A204.1 (cell line): ENCODE results near the gene SRSF4.
"Not testable (repeated sequence)": the region's sequence is repeated elsewhere in the genome, so short reads cannot be mapped to it uniquely, and the experiment has no call there.

ENCODE experiments used
- FAIRE-seq: peaks from 2 replicates; lab custom pipeline; 2012; peaks lifted over from hg19 to GRCh38; lab: Jason Lieb, UNC

The SRSF4 gene

DNA sequence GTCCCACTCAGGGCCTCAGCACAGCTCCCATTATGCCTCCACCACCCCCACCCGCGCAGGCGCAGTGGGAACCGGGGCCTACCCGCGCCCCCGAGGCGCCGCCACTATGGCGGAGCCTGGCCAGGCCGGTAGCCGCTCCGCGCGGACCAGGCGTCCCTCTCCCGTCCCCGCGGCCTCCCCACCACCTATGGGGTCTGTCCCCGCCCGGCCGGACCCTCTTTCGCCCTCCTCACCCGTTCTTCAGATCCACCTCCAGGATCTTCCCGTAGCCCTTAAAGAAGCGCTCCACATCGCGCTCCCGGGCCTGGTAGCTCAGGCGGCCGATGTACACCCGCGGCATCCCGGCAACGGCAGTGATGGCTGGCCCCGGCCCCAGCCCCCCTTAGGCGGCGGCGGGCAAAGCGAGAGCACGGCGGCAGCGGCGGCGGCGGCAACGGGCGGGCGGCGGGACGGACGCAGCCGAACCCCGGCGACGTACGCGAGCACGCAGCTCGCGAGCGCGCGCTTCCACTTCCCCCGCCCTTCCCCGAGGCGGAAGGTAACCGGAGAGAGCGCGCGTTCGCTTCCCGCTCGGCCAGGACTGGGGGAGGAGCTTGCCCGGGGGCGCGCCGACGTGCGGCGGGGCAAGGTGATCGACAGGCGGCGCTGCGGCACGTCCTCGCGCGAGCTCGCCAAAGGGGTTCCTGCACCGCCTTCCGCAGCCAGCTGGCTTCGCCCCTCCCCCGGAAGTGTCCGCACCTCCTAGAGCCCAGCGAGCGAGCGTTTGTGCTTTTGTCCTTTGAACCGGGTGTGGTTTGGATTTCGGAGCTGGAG, at the start of gene SRSF4:
Gene SRSF4, minus strand, starts transcription at position 488 of the 813 bp plus-strand sequence. Its CDS starts 148 bp downstream, at position 340.
- FAIRE-seq: peak; percentile 82

DNA sequence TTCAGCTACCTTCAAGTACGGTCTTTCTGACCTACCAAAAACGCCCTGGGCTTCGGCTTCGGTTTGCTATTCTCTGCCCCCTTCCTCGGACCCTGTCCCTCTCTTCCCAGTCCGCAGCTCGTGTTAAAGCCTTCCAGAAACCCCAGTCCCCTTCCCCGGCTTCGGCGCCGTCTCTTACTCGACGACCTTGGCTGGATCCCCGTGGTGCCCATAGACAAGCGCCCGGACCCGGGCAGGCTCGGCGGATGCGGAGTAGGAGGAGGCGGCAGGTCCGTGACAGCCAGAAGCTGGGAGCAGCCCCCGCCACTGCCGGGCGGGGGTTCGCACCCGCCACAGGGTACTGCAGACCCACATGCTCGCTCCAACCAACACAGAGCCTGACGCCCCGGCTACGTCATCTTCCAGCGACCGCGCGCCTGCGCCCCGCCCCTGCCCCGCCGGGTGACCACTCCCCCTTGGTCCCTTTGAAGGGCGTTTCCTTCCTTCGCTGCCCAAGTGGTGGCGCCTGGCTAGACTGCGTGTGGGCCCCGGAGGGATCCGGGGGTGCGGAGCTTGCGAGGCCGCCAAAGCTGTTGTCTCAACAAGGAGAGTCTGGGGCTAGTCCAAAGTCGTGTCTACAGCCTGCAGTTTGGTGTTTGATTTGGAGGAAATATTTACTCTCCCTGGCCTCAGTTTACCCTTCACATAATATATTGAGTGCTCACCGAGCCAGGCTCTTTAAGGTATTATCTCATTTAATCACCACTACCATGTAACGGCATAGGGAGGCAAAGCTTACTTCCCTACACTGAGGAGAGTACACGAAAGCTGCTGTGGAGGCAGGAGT, 49.1 kb upstream of the SRSF4 start, which contains the start of gene MECR:
Gene MECR, minus strand, starts transcription at position 382 of the 826 bp plus-strand sequence. Its CDS starts 28 bp downstream, at position 354.
- FAIRE-seq: no peak

DNA sequence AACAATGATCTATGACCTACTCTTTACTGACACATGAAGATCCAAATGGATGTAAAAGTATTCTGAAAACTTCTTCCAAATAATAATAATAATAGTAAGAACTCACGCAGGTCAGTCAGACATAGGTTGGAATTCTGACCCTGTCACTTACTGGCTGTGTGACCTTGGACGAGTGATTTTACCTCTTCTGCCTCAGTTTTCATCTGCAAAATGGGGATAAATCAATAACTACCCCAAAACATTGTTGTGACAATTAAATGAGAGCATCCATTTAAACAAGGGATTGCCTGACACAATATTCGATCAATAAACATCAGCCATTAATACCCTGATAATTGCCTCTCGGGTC, 48.5 kb upstream of the SRSF4 start:
- no peak for FAIRE-seq

DNA sequence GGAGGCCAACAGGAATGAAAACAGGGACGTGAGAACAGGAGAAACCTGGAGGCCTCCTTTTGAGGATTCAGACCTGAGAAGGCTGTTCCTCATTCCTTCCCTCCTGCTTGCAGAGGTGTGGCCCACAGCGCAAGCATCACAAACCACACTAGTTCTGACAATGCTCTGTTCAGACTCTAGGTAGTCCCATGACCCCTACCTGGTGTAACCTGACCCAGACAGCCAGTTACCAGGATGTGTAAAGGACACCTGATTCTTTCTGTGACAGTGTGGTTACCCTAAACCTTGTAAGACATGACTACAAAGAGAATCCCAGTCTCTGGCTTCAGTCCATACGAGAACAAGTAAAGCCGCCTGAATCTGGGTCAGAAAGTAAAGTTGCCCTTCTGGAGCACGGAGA, 45.8 kb upstream of the SRSF4 start:
- no peak for FAIRE-seq

DNA sequence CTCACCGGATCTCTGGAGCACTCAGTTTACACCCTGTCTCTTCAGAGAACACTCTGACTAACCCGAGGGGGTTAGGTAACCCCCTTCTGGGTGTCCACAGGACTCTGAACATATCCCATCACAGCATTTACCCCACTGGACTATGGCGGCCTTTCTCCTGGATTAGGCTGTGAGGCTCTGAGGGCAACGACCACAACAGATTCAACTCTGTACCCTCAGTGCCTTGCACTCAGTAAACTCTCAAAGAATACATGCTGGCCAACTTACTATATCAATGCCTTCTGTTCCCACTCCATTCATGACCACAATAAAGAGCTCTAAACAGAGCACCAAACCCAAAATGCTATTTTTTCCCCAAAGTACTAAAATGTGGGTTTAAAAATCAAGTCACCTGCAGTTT, 43.7 kb upstream of the SRSF4 start:
- FAIRE-seq: no peak

DNA sequence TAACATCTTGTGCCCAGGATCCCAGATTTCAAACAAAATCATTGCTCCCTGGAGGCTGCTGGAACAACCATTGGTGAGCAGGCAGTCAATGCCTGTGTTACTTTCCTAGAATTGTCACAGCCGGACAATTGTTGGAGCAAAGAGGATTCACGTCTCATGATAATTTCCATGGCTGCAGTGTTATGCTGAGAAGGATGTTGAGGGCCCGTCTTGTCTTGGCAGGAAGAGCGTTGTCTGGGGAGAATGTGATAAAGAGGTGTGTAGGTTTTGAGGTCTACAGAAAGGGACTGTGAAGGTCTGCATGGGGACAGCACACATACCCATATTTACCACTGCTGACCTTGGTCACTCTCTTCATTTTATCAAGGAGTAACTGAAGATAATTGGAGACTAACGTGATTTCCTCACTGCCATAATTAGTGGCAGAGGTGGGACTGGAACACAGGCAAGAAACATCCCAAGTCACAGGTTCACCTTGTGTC, 42.7 kb upstream of the SRSF4 start:
- no peak for FAIRE-seq

DNA sequence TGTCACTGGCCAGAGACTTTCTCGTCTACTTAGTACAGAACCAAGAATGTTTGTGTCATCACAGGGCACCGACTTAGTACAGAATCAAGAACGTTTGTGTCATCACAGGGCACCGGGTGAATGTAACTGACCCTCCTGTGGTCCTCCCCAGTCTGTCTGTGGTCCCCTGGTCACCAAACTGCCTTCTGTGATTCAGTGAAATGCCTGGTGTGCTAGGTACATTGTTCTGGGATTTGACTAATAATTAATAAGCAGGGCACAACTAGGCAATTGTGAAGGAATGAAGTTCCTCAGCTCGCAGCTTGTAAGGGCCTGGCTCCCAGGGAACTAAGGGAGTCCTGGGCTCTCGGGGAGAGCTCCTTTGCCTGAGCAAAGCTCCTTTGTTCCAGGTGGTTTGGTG, 41.8 kb upstream of the SRSF4 start:
- FAIRE-seq: no peak

DNA sequence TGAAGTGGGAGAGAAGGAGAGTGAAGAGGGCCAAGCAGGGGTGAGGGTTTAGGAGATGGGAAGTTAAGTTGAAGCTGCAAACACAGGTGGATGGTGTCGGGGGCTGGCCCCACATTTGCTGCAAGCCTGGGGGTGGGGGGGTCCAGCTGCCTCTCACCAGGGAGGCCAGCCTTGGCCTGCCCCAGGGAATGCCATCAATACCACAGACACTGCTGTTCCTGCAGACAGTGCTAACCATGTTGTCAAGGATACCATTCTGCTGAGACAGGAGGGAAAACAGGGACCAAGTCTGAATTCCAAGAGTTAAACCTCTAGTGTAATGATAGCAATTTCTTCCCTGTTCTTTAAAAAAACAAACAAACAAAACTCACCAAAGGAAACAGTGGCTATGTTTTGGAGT, 41.0 kb upstream of the SRSF4 start:
- no peak for FAIRE-seq

DNA sequence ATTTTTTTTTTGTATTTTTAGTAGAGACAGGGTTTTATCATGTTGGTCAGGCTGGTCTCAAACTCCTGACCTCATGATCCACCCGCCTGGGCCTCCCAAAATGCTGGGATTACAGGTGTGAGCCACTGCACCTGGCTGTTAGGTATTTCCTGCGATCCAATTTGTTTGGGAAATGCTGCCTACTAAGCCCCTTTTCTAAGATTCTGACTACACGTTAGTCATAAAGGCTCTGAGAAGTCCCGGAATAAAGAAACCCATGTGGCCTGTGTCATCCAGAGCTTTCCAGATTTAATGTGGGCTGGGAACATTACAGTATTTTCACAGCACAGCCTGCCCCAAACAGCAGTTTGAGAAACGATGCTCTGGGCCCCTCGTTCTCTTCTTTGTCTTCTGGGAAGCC, 40.6 kb upstream of the SRSF4 start:
- not testable (repeated sequence) for FAIRE-seq

DNA sequence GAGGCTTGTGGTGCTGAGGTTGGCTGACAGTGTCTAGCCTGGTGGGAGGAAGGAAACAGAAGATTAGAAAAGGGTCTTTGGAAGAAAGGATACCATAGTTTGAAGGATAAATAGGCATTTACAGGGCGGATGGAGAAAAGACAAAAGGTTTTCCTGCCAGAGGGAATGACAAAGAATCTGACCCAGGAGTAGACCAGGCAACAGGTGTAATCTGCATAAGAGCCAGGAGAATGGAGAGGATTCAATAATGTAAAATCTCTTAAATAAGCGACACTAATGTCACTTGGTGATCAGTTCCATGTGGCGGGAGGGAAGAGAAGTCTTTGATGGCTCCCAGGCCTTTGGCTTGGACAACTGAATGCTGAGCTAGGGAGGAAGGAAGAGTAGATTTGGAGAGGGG, 39.6 kb upstream of the SRSF4 start:
- no peak for FAIRE-seq

DNA sequence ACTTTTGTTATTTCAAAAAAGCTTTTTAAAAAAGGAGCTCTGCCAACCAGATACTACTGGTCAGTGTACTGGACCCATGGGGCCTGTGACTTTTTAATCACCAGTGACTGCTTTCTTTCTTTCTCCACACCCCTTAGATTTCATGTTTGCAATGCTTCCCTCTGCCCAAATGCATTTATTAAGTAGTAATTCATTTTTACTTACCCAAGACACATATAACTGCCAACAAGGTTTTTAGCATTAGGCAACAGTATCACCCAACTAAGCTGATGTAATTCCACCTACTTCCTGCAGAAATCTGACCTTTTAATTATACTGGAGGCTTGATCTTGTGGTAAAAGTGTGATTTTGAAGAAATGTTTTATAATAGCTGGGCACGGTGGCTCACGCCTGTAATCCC, 36.5 kb upstream of the SRSF4 start:
- FAIRE-seq: no peak

DNA sequence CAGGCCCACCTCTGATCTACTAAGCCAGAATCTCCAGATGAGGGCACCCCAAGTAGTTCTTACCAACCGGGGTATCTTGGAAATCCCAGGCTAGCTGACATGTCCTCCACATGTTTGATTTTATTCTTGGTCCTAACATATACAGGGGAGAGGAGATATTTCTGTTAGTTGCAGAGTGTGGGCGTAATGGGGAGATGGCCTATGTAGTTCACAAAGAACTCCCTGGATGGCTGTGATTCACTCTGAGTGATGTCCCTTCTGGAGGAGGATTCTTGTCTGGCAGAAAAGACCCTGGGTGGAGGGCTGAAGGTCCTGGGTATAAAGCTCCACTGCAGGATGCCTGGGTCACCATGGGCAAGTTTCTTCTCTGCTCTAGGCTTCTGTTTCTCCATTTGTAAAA, 35.9 kb upstream of the SRSF4 start:
- no peak for FAIRE-seq

DNA sequence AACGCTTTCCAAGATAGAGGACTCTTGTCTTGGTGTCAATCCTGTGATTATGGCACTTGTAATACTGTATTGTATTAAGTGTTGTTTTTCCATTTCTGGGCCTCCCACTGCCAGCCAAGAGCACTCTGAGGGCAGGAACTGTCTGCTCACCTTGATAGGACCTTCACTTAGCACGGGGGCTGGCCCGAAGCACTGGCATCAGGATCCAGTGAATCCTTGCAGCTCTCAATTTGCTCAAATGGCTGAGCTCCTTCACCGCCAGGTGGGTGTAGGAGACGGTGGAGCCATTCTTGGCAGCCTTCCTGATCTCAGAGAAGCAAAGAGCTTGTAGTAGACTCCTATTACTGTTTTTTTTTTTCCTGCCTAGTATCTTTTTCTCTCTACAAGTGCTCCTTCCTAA, 31.4 kb upstream of the SRSF4 start:
- FAIRE-seq: no peak

DNA sequence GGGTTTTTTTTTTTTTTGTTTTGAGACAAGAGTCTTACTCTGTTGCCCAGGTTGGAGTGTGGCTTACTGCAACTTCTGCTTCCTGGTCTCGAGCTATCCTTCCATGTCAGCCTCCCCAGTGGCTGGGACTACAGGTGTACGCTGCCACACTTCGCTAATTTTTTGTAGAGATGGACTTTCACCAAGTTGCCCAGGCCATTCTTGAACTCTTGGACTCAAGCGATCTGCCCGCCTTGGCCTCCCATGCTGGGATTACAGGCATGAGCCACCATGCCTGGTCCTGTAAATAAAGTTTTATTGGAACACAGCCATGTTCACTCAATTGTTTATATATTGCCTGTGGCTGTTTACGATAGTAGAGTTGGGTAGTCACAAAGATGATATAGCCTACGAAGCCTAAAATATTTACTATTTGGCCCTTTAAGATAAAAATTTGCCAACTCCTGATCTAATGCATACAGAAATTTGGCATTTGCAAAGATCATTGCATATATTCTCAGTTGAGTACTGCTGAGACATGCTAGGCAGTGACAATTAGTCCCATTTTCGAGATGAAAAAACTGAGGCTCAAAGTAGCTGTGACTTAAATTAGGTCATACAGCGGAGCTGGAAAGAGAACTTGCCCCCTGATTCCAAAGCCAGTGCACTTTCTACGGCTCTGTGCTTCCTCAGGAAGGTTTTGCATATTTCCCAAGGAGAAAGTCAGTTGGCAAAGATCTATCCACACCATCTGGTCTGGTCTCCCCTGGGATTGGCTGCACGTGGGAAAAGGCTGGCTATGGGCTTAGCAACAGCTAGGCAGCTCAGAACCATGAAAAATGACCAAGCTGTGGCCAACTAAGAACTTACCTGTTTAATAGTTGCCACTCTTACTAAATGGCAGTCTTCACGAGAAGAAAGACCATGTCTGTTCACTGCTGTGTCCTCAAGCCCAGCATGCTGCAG, 29.7 kb upstream of the SRSF4 start:
- FAIRE-seq: no peak

DNA sequence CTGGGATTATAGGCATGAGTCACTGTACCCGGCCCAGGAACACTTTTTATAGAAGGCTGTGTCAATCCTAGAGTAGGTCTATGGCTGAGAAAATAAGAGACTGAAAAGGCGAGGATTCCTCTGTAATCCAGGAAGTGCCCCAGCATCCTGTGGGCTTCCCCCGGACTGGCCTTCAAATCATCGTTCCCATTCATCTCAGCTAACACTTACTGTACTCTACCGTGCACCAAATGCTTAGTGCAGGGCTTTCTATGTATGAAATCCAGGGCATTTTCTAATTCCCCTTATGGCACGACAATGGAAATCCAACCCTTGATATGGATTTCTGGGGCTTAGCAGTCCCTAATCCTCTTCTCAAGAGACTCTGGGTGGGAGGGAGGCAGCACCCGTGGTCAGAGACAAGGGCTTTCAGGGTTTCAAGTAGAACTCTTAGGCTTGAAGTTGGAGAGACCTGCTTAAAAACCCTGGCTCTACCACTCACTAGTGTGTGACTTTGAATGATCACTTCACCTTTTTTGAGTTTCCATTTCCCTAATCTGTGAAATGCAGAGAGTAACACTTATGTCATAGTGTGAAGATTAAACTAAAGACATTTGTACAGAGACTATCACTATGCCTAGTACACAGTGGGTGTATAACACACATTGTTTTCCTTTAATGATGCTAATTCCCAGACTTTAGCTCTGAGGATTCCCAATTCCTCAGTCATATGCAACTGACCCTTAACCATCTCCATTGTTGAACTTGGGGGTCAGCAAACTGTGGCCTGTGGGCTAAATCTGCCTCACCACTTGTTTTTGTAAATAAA, 28.8 kb upstream of the SRSF4 start:
- no peak for FAIRE-seq

DNA sequence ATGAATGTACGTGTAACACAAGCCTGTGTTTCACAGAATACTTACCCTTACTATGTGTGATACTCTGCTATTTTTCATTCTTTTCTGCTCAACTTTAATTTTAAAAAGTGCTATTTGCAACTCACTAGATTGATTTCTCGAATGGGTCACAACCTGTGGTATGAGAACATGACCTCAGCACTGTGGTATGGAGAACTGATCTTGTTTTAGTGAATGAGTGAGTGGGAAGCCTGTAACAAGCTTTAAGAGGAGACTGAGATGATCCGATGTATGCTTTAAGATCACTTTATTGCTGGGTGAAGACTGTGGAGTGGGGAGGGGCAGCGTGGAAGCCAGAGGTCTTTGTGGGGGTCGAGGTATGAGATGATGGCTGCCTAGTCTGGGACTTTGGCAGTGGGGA, 27.5 kb upstream of the SRSF4 start:
- no peak for FAIRE-seq

DNA sequence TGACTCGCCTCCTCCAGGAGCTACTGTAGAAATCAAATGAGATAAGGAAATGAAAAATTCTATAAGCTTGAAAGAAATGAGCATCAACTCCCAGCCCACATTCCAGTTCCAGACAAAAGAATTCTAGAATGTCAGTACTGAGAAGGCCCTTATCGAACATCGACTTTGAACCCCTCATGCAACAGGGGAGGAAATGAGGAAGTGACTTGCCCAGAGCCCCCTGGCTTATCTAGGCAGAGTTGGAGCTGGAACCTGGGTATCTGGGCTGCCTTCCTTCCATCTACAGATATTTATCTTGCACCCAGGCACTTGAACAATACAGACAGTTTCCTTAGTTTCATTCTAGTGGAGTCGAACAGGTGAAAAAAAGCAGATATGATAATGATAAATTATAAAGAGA, 26.7 kb upstream of the SRSF4 start:
- FAIRE-seq: no peak

DNA sequence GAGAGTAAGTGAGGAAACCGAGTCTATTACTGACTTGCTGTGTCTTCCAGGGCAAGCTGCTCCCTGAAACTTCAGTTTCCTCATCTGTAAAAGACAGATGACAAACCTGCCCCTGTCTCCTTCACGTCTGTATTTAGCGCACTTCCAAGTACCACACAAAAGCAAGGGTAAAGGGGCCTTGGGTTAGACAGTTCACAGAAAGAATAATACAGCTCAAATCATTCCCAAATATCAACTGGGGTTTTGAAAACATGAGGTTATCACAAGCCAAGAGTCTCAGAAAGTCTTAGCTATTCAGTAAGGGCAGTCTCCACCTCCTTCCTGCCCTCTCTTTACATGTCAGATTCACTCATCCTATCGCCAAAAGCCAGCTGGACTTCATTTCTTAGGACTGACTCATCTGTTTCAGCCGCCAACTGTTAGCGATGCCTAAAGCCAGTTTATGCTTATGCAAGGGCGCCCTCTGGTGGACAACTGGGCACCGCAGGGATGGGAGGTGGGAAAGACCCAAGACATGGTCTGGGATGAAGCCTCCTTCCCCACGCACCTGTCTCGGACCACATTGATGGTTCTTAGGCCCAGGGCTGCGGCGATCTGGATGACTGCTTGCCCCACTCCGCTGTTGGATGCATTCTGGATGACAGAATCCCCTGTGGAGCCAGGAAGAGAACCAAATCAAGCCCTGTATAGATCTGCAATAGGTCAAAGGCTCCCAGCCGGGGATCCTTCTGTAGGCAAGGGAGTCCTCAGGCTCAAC, 21.1 kb upstream of the SRSF4 start:
- peak; percentile 99 for FAIRE-seq

DNA sequence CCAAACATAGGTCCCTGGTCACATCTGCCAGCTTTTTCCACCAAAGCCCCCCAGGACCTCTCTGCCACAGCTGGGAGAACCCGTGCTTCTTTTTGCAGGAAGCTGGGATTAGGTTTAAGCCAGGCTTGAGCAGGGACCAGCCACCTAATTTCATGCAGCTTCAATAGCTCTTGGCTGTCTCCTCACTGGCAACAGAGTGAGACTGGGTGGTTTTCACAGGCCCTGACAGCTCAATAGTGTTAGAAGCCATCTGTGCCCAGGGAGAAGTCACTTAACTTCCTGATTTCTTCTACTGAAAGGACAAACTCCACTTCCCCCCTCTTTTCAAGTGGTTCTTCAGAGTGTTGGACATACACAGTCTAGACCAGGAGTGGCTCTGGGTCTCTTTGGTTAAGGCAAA, 20.4 kb upstream of the SRSF4 start:
- FAIRE-seq: no peak

DNA sequence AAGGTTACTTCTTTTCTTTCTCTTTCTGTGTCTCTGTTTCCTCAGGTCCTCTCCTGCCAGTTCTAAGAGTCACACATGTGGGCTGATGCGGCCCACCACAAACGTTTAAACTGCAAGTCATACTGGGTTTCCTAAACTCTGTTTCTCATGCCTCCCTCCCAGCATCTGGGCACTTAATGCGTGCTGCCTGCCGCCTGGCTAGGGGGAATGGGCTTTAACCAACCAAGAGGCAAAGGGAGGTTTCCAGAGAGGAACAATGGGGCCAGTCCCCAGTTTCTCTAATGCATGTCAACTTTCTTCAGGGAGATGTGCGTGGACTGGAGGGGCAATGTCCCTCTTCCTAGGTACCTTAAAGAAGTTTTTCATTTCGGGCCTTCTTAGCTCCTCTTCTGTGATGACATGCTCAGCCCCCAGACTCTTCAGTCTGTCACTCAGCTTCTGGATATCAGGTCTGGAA, 19.9 kb upstream of the SRSF4 start:
- no peak for FAIRE-seq
